HL-60/S4 (cell line): ENCODE data around the gene PRKD1.
"Not testable (repeated sequence)": the region's sequence is repeated elsewhere in the genome, so short reads cannot be mapped to it uniquely, and the experiment has no call there.

Experiments
- in situ Hi-C: fragments of 300-500 bp; cut with MboI; formaldehyde crosslinking; loops from 2 replicates; pipeline ENCODE4 v1.14.3; 2022; ENCODE audit warnings: low sequenced_read_pairs

PRKD1 gene

GRCh38 chr14:29749829-29750228 lies 177.8 kb downstream of the PRKD1 start:
- in situ Hi-C loops: no loop called here

DNA sequence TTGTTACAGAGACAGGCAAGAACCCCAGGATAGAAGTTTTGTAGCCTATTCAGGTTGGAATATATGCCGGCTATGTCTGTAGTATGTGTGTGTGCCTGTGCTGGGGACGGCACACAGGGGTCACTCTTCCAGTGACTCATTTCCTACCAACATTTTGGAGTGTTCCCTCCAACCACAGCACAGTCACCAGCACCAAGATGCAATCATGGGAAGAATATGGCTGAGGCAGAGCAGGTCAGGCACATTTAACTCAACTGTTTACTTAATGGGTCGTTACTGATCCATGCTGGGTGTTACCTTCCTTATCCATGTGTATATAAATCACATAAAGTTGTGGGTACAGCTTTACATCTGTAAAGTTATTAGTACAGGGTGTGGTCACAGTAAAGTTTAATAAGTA lies 178.3 kb downstream of the PRKD1 start:
- in situ Hi-C loops: no loop called here

DNA sequence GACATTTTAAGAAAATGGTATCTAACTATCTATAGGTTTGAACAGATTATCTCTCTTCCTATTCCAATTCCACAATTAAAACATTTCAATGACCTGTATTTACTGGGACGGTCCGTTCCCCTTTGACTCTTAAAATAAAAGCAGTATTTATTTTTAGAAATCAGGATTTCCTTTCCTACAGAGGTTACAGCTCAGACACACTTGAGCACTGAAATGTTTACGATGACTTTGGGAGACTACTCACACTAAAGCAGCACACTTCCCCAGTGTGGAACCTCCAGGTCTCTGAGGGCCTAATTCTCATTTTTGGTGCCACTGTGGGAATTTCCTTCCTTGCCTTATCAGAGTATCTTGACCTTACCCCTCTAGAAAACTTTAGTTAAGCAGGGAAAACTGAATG lies 181.8 kb downstream of the PRKD1 start:
- in situ Hi-C loops: no loop called here

DNA sequence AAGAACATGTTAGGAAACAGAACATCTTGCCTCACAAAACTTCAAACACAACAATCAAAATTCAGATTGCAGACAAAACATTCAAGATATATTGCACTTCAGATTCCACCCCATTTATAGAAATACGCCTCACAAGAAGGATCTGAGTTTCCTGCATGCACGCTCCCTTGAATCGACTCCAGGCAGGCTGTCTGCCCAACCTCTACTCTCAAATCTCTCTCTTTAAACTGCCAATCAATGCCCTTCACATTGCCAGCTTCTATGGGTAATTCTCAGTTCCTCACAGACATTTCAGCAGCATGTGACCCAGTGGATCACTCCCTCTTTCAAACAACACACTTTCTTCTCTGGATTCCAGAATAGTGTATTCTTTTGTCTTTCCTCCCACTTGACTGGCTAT lies 184.1 kb downstream of the PRKD1 start:
- in situ Hi-C loops: no loop called here

- in situ Hi-C loops: no loop called here
These were observed 185.7 kb downstream of the PRKD1 start for GRCh38 chr14:29741909-29742401.

DNA sequence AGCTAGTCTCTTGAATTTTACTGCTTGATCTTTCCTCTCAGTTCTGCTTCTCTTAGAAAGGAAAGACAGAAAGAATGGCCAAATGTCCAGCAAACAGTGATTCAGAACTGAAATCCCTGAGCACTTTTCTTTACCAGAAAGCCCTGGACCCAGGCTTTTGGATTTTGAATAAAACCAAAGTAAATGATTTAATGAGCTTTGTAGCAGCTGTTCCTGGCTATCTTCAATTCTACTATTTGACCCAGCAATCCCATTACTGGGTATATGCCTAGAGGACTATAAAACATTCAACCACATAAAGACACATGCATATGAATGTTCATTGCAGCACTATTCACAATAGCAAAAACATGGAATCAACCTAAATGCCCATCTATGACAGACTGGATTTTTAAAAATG lies 187.2 kb downstream of the PRKD1 start:
- in situ Hi-C loops: no loop called here

GRCh38 chr14:29738950-29739349 lies 188.7 kb downstream of the PRKD1 start:
- in situ Hi-C loops: no loop called here

DNA sequence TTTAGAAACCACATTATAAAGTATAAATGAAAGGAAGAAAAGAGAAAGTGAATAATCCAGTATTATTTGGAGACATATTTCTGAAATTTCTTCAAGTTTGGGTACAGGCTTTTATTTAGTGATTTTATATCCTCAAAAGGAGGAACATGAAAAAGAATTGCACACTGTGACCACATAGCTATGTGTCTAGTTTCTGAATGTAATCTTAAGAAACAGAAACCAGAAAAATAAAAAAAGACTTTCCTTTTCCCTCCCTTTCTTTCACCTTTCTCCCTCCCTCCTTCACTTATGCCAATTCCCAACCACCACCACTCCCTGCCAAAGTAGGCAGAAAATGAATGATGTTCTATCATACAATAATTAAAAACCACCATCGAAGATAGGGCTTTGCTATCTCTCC lies 189.6 kb downstream of the PRKD1 start:
- in situ Hi-C loops: no loop called here

- in situ Hi-C loops: no loop called here
These were observed 192.2 kb downstream of the PRKD1 start for GRCh38 chr14:29735459-29735858.

DNA sequence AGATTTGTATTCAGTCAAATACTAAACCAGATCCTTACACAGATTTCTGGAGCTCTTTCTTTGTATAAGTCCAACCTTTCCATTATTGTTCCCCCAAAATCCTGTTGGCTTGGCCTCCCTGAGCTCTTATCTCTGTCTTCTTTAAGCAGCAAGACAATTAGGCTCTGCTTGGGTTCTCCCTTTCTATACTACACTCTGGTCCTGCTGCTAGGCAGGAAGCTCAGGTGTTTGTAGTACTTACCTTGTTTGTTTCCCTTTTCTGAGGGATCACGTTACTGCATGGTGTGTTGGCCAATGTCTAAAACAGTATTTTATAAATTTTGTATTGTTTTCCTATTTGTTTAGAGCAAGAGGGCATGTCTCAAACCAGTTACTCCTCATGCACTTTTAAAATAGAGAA lies 192.9 kb downstream of the PRKD1 start:
- in situ Hi-C loops: no loop called here

- in situ Hi-C loops: not testable (repeated sequence)
These were observed 200.9 kb downstream of the PRKD1 start for GRCh38 chr14:29726560-29727331.

DNA sequence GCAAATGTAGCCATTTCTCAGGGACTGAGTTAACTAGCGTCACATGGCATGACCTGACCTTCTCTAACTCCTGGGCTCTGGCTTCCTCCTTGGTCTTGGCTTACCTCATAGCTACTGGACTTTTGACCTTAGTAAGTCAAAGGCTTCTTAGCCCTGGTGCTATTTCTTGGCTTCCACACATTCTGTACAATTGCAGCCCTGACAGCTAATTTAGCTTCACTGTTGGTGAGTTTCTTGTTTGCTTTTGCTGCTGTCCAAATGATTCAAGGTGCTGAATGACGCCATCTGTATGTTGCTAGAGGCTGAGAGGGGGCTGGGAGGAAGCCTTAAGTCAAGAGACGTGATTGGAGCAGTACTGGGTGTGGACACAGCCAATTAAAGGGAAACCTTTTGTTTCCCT lies 202.7 kb downstream of the PRKD1 start:
- in situ Hi-C loops: no loop called here

- in situ Hi-C loops: no loop called here
These were observed 204.8 kb downstream of the PRKD1 start for GRCh38 chr14:29722831-29723230.

DNA sequence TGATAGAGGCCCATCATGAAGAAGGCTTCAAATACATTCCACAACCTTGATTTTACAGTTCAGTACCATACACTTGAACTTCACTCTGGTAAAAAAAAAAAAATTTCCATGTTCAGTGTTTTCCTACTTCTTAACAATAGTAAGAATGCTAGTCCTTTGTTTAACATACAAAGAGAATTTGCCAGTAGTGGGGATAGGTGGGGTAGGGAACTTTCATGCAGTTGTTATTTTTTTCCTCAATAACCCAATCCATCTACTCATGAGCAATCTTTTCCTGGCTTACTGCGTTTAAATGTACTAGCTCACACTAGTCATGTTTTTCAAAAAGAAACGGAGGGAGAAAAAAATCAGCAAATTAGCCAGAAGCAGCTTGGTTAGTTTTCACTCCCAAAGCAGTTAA lies 206.1 kb downstream of the PRKD1 start:
- in situ Hi-C loops: no loop called here

DNA sequence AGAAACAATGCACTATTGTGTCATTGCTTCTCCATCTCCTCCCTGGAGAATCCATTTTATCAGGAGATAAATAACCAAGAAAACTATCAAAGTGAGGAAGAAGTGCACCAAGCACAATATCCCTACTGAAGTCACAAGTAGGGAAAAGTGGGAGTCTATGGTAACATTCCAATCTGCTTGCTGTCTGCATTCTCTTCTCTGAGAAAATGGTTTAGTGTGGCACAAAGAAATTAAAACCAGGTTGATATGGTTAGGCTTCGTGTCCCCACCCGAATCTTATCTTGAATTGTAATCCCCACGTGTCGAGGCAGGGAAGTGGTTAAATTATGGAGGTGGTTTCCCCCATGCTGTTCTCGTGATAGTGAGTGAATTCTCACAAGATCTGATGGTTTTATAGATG lies 209.7 kb downstream of the PRKD1 start:
- in situ Hi-C loops: no loop called here

- in situ Hi-C loops: no loop called here
These were observed 211.5 kb downstream of the PRKD1 start for GRCh38 chr14:29716150-29716549.

DNA sequence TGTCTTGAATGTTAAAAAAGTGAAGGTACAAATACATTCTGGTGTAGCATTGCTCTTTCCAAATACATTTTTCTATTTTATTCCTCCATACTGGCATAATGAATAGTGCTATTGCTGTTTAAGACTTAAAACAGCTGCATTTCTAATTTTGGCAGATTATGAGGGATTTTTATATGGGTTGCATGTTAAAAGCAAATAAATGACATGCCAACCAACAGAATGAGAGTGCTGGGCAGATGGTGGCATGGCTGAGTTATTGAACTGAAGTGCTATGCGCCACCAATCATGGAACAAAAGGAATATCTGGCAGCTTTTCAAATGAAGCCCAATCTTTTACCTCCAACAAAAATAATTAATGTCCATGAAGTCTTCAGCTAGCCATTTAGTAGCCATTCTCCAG lies 215.0 kb downstream of the PRKD1 start:
- in situ Hi-C loops: no loop called here

GRCh38 chr14:29710015-29710414 lies 217.6 kb downstream of the PRKD1 start:
- in situ Hi-C loops: no loop called here

GRCh38 chr14:29709490-29709889 lies 218.2 kb downstream of the PRKD1 start:
- in situ Hi-C loops: no loop called here

- in situ Hi-C loops: no loop called here
These were observed 220.9 kb downstream of the PRKD1 start for GRCh38 chr14:29706700-29707099.

DNA sequence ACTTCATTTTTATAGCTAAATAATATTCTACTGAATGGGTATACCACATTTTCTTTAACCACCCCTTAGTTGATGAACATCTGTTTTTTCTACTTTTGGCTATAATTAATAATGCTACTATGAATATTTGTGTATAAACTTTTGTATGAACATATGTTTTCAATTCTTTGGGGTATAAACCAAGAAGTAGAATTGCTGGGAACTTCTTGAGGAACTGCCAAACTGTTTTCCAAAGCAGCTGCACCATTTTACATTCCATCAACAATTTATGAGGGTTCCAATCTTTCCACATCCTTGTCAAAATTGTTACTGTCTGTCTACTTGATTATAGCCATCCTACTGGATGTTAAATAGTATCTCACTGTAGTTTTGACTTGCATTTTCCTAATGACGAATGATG lies 221.8 kb downstream of the PRKD1 start:
- in situ Hi-C loops: no loop called here

GRCh38 chr14:29689597-29689996 lies 238.1 kb downstream of the PRKD1 start:
- in situ Hi-C loops: not testable (repeated sequence)

DNA sequence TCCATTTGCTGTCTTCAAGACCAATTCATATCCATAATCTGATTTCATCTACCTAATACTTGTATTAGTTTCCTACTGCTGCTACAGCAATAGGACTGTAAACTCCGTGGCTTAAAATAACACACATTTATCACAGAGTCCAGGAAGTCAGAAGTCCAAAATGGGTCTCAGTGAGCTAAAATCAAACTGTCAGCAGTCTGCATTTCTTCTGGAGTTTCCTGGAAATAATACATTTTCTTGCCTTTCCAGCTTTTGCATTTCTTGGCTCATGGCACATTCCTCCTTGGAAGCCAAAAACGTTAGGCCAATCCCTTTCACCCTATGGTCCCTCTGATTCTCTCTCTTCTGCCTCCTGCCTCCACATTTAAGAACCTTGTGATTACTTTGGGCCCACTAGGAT lies 239.8 kb downstream of the PRKD1 start:
- in situ Hi-C loops: no loop called here
